ENCODE measurements around the gene EIF4G3.

The EIF4G3 gene

DNA sequence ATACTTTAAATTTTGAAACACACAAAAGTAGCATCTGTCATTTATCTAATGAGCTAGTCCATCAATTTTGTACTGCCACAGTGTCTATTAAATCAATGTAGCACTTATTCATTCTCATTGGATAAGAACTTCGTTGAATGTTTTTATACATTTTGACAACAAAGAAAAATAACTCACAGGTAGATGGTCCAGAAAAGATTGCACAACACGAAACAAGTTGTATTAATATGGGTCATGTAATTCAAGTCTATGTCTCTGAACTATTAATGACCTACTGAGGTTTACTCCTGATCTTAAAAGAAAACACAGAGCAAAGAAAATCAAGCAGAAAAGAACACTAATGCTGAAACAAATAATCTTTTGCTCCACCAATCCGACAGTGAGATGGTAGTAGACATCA, 404.9 kb downstream of the EIF4G3 start:
- H3K4me1 ChIP-seq (ENCODE audit: low read depth, poor library complexity, severe bottlenecking) = peaks cover 8% of the 10 kb centered on the region
- no peak overlapping the region for H3K4me3 ChIP-seq (IDR thresholded peaks at IDR 0.05; ENCODE audit: insufficient read depth, low read depth, low read length)
- H3K9ac ChIP-seq = no peak overlapping the region
- H3K27ac ChIP-seq = no peak overlapping the region
- no peaks in the 10 kb centered on the region for H4K20me1 ChIP-seq (ENCODE audit: insufficient read depth)
- H3K36me3 ChIP-seq (ENCODE audit: insufficient read depth) = peaks cover 13% of the 10 kb centered on the region; the same call in 1 of the 2 replicates
- H3K4me2 ChIP-seq = no peak overlapping the region
- H3K27me3 ChIP-seq (ENCODE audit: insufficient read depth, low read depth) = no peaks in the 10 kb centered on the region
- H2AFZ ChIP-seq (ENCODE audit: low read depth) = no peak overlapping the region
- TF ChIP-seq, protein P1, sequence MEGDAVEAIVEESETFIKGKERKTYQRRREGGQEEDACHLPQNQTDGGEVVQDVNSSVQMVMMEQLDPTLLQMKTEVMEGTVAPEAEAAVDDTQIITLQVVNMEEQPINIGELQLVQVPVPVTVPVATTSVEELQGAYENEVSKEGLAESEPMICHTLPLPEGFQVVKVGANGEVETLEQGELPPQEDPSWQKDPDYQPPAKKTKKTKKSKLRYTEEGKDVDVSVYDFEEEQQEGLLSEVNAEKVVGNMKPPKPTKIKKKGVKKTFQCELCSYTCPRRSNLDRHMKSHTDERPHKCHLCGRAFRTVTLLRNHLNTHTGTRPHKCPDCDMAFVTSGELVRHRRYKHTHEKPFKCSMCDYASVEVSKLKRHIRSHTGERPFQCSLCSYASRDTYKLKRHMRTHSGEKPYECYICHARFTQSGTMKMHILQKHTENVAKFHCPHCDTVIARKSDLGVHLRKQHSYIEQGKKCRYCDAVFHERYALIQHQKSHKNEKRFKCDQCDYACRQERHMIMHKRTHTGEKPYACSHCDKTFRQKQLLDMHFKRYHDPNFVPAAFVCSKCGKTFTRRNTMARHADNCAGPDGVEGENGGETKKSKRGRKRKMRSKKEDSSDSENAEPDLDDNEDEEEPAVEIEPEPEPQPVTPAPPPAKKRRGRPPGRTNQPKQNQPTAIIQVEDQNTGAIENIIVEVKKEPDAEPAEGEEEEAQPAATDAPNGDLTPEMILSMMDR (conservative IDR thresholded peaks at IDR 0.05; ENCODE audit: low read depth, low read length) = no peak
- peaks cover 5% of the 10 kb centered on the region; the same call in 1 of the 2 replicates for H3K79me2 ChIP-seq (ENCODE audit: insufficient read depth, low read depth)

DNA sequence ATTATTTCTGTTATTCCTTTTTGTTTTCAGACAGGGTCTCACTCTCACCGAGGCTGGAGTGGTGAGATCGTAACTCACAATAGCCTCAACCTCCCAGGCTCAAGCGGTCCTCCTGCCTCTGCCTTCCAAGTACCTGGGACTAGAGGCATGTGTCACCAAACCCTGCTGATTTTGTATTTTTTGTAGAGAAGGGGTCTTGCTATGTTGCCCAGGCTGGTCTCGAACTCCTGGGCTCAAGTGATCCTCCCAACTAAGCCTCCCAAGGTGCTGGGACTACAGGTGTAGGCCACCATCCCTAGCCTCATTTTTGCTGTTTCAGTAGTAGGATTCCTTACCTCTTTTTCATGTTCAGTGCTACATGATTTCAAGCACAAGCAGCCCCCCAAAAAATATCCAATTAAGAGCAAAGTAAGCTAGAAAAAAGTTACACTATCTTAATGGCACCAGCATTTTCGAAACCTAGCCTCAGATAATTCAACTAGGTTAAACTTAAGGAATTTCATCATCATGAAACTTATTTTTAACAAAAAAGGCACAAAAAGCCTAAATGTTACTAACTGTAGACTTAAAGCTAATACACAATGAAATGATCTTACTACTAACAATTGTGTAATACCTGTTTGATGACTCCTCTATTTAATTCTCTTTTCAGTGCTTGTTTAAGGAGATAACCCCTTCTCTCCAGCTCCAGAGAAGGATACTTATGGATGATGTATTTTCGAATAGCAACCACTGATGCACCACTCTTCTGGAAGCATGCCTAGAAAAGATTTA, 406.2 kb downstream of the EIF4G3 start:
- TF ChIP-seq, protein P1 (conservative IDR thresholded peaks at IDR 0.05; ENCODE audit: low read depth, low read length) = no peak
- Histone ChIP-seq H2AFZ (ENCODE audit: low read depth) (no peak overlapping the region), H3K27ac (no peak overlapping the region), H4K20me1 (ENCODE audit: insufficient read depth) (no peaks in the 10 kb centered on the region), H3K79me2 (ENCODE audit: insufficient read depth, low read depth) (no peaks in the 10 kb centered on the region), H3K36me3 (ENCODE audit: insufficient read depth) (peaks cover 13% of the 10 kb centered on the region; the same call in 1 of the 2 replicates), H3K9ac (no peak overlapping the region), H3K27me3 (ENCODE audit: insufficient read depth, low read depth) (no peaks in the 10 kb centered on the region), H3K4me3 (IDR thresholded peaks at IDR 0.05; ENCODE audit: insufficient read depth, low read depth, low read length) (no peak overlapping the region), H3K4me1 (ENCODE audit: low read depth, poor library complexity, severe bottlenecking) (peaks cover 8% of the 10 kb centered on the region), H3K4me2 (no peak overlapping the region)

DNA sequence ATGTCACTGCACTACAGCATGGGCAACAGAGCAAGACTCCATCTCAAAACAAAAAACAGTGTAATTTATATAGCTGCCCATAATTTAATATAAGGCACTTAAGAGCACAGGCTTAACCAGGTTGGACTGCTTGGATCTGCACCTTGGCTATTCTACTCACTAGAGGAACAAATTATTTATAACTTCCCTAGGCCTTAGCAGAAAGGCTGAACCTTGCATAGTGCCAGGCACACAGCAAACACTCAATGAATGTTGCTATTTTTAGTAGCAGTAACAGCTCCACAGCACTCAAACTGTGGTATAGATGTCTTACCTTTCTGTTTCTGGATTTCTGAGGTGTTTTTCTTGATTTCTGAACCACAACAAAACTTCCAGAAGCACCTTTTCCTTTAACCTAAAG, 409.4 kb downstream of the EIF4G3 start:
- peaks cover 24% of the 10 kb centered on the region; the same call in 1 of the 2 replicates for H3K36me3 ChIP-seq (ENCODE audit: insufficient read depth)
- no peak overlapping the region for H3K4me2 ChIP-seq
- H4K20me1 ChIP-seq (ENCODE audit: insufficient read depth) = no peaks in the 10 kb centered on the region
- peak overlapping the region; percentile 9; the same call in 1 of the 2 replicates for H3K27ac ChIP-seq
- TF ChIP-seq, protein P1 (conservative IDR thresholded peaks at IDR 0.05; ENCODE audit: low read depth, low read length) = no peak
- H3K27me3 ChIP-seq (ENCODE audit: insufficient read depth, low read depth) = no peaks in the 10 kb centered on the region
- peaks cover 8% of the 10 kb centered on the region for H3K4me1 ChIP-seq (ENCODE audit: low read depth, poor library complexity, severe bottlenecking)
- H2AFZ ChIP-seq (ENCODE audit: low read depth) = no peak overlapping the region
- H3K4me3 ChIP-seq (IDR thresholded peaks at IDR 0.05; ENCODE audit: insufficient read depth, low read depth, low read length) = no peak overlapping the region
- no peak overlapping the region for H3K9ac ChIP-seq
- no peaks in the 10 kb centered on the region for H3K79me2 ChIP-seq (ENCODE audit: insufficient read depth, low read depth)

DNA sequence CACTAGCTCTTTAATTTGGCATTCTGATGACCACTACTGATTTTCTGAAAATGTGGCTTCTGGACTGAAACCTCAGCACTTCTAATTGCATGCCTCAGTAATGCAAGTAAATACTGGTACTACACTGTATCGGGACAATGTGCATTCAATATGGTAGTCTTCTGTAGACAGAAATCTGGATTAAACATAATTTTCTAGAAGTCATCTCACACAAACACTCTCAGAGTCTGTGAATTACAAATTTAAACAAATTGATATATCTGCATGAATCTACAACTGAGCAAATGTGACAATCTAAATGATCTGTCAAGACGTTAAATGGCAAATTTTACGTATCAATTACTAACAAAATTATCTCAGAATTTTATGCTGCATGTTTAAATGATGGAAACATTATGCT, 413.3 kb downstream of the EIF4G3 start:
- H2AFZ ChIP-seq (ENCODE audit: low read depth) = no peak overlapping the region
- peaks cover 30% of the 10 kb centered on the region; the same call in 1 of the 2 replicates for H3K36me3 ChIP-seq (ENCODE audit: insufficient read depth)
- H3K27me3 ChIP-seq (ENCODE audit: insufficient read depth, low read depth) = no peaks in the 10 kb centered on the region
- peaks cover 8% of the 10 kb centered on the region for H3K4me1 ChIP-seq (ENCODE audit: low read depth, poor library complexity, severe bottlenecking)
- TF ChIP-seq, protein P1 (conservative IDR thresholded peaks at IDR 0.05; ENCODE audit: low read depth, low read length) = no peak
- no peak overlapping the region for H3K27ac ChIP-seq
- no peak overlapping the region for H3K4me3 ChIP-seq (IDR thresholded peaks at IDR 0.05; ENCODE audit: insufficient read depth, low read depth, low read length)
- no peak overlapping the region for H3K4me2 ChIP-seq
- no peak overlapping the region for H3K9ac ChIP-seq
- H3K79me2 ChIP-seq (ENCODE audit: insufficient read depth, low read depth) = no peaks in the 10 kb centered on the region; the same call in 1 of the 2 replicates
- no peaks in the 10 kb centered on the region for H4K20me1 ChIP-seq (ENCODE audit: insufficient read depth)
